GM12878 (cell line): Measurements from ENCODE around the gene SUGCT.

ENCODE experiments used
- CEBPB ChIP-seq, 2 experiments: fragments of 150-350 bp in 1 of 2; IDR thresholded peaks; 2 replicates each; pipeline ENCODE4 v1.6.1; 2012 to 2014; ENCODE audit warnings: low read depth in 2 of 2, low read length in 2 of 2, borderline replicate concordance in 1 of 2, inconsistent platforms in 1 of 2
- CHD1 ChIP-seq: IDR thresholded peaks from 2 replicates; pipeline ENCODE4 v1.6.1; 2012; ENCODE audit warnings: low read depth, low read length, improper control_type of control experiment
- CHD2 ChIP-seq: IDR thresholded peaks from 2 replicates; pipeline ENCODE4 v1.6.1; 2011; ENCODE audit warnings: low read depth, low read length, improper control_type of control experiment, borderline replicate concordance
- EED ChIP-seq: sonication (generic); IDR thresholded peaks from 2 replicates; pipeline ENCODE4 v1.6.1; 2016; ENCODE audit warnings: antibody characterized with exemption, low read depth
- EZH2 ChIP-seq: IDR thresholded peaks from 2 replicates; pipeline ENCODE4 v1.6.1; 2012; ENCODE audit warnings: low read depth, mild to moderate bottlenecking, control low read depth, inconsistent platforms, low read length, borderline replicate concordance; ENCODE audit not compliant: control insufficient read depth
- FOS ChIP-seq: IDR thresholded peaks from 3 replicates; pipeline ENCODE4 v1.6.1; 2011; ENCODE audit warnings: borderline replicate concordance; ENCODE audit not compliant: insufficient read length; ENCODE audit errors: extremely low read depth
- HCFC1 ChIP-seq: fragments of 150-350 bp; IDR thresholded peaks from 2 replicates; pipeline ENCODE4 v1.6.1; 2014; ENCODE audit warnings: low read length
- RBBP5 ChIP-seq: fragments of 200-600 bp; sonication (generic); conservative IDR thresholded peaks from 2 replicates; pipeline ENCODE4 v1.6.1; 2016
- SIX5 ChIP-seq: IDR thresholded peaks from 2 replicates; pipeline ENCODE4 v1.6.1; 2011; ENCODE audit warnings: mild to moderate bottlenecking, low read depth, low read length, moderate library complexity; ENCODE audit not compliant: severe bottlenecking
- TAF1 ChIP-seq: IDR thresholded peaks from 2 replicates; pipeline ENCODE4 v1.6.1; 2011; ENCODE audit warnings: mild to moderate bottlenecking, low read depth, low read length, borderline replicate concordance
- TARDBP ChIP-seq: IDR thresholded peaks from 2 replicates; pipeline ENCODE4 v1.6.1; 2016; ENCODE audit warnings: borderline replicate concordance
- ZBED1 ChIP-seq: IDR thresholded peaks from 2 replicates; pipeline ENCODE4 v1.6.1; 2016; ENCODE audit warnings: borderline replicate concordance
- TF ChIP-seq, protein P1 (sequence below), 3 experiments: IDR thresholded peaks in 2 of 3; conservative IDR thresholded peaks in 1 of 3; 2 replicates each; pipeline ENCODE4 v1.5.1; 2011; ENCODE audit warnings: low read depth in 3 of 3, low read length in 3 of 3, mild to moderate bottlenecking in 3 of 3, control low read depth in 2 of 3, moderate library complexity in 2 of 3, inconsistent platforms in 1 of 3, mixed read lengths in 1 of 3; ENCODE audit not compliant: control insufficient read depth in 2 of 3, insufficient read depth in 1 of 3; ENCODE audit errors: extremely low read depth in 1 of 3

- TF ChIP-seq, protein P1, sequence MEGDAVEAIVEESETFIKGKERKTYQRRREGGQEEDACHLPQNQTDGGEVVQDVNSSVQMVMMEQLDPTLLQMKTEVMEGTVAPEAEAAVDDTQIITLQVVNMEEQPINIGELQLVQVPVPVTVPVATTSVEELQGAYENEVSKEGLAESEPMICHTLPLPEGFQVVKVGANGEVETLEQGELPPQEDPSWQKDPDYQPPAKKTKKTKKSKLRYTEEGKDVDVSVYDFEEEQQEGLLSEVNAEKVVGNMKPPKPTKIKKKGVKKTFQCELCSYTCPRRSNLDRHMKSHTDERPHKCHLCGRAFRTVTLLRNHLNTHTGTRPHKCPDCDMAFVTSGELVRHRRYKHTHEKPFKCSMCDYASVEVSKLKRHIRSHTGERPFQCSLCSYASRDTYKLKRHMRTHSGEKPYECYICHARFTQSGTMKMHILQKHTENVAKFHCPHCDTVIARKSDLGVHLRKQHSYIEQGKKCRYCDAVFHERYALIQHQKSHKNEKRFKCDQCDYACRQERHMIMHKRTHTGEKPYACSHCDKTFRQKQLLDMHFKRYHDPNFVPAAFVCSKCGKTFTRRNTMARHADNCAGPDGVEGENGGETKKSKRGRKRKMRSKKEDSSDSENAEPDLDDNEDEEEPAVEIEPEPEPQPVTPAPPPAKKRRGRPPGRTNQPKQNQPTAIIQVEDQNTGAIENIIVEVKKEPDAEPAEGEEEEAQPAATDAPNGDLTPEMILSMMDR (IDR thresholded peaks at IDR 0.05 in 2 of 3, conservative IDR thresholded peaks at IDR 0.05 in 1 of 3; ENCODE audit: control insufficient read depth in 2 of 3, extremely low read depth in 1 of 3, insufficient read depth in 1 of 3, low read depth in 3 of 3, low read length in 3 of 3): no peak
- TF ChIP-seq CEBPB (IDR thresholded peaks at IDR 0.05; ENCODE audit: borderline replicate concordance in 1 of 2, low read depth in 2 of 2, low read length in 2 of 2): no peak
- no peak for TF ChIP-seq EZH2
- no peak for TF ChIP-seq TAF1
- TF ChIP-seq EED: no peak
- TF ChIP-seq CHD1: no peak
- TF ChIP-seq TARDBP: no peak
- no peak for TF ChIP-seq ZBED1
- no peak for TF ChIP-seq FOS
- TF ChIP-seq CHD2: no peak
- TF ChIP-seq HCFC1: no peak
- no peak for TF ChIP-seq RBBP5
- no peak for TF ChIP-seq SIX5
Observed at GRCh38 chr7:40220421-40220911, 85.7 kb downstream of the SUGCT start.
